Inflammatory macrophage treated with lipopolysaccharide for 1 hour (primary cell): ENCODE measurements around the gene GOLIM4.
A peak's percentile ranks its signal among the peaks of the same experiment; 100 is the strongest.
"Not testable (repeated sequence)": the region's sequence is repeated elsewhere in the genome, so short reads cannot be mapped to it uniquely, and the experiment has no call there.

Experiments
- DNase-seq, 2 donors: peaks; one replicate each; pipeline ENCODE4 v3.0.0-alpha.2; 2020 to 2022

Gene GOLIM4

DNA sequence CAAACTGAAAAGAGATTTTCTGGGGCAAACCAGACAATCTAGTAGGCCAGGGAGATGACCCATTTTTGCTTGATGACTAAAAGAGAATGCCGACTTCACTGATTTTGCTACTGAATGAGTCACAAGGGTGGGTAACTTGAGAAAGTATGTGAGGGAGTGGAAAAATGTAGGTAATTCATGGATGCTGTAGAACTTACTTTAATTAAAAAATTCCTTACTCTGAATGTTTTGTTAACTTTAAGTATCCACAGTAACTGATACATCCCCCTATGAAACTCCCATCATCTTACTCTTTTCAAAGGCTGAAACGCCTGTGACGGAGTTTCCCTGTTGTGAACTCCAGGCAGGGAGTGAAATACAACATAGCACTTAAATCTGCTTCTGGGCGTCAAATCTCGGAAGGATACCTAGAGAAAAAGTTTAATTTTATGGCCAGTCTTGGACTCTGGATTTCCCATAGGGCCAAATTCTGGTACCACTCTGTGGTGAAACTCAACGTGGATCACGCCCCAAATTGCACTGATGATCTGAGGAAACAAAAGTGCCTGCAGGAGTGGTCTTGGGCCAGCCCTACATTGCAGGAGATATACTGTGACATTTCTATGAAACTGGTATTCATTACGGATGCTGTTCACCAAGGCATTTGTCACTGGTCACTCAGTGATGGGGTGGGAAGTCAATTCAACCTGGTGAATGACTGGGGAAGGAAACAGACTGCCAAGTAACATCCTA is 24.0 kb downstream of the GOLIM4 start:
- DNase-seq = no peak

GRCh38 chr3:168070919-168071318 is 24.8 kb downstream of the GOLIM4 start:
- DNase-seq = no peak

GRCh38 chr3:168068346-168068745 is 27.4 kb downstream of the GOLIM4 start:
- no peak for DNase-seq

DNA sequence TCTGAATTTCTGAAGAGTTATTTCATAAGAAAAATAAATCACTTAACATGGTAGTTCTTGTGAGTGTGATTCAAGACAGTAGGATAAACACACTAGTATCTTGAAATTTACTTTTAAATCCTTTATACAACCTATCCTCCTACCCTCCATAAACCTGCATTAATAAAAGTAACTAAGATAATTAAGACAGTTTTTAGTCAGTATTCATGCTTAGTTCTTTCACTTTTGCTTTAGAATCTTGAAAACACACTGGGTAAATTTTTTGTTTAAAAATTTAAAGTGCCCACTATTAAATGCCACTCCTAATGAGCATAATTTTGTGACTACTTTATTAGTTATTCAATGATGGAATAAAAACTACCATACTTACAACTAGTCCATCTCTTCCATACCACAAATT is 28.8 kb downstream of the GOLIM4 start:
- DNase-seq = no peak

DNA sequence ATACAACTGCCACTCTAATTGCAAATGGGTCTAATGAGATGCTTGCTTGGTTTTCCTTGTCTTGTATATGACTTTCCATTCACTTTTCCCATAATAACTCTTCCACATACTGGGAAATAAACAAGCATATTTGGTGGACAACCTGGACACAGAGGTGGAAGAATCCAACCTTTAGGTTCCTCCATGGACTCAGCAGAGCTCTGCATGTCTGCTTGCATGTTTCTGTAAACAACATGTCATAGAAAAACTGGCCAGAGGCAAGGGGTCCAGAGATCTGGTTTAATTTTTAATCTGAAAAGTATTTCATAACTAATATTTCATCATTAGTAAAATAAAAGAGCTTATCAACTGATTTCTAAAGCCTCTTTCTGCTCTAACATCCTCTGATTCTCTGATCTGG is 30.2 kb downstream of the GOLIM4 start:
- DNase-seq = no peak

DNA sequence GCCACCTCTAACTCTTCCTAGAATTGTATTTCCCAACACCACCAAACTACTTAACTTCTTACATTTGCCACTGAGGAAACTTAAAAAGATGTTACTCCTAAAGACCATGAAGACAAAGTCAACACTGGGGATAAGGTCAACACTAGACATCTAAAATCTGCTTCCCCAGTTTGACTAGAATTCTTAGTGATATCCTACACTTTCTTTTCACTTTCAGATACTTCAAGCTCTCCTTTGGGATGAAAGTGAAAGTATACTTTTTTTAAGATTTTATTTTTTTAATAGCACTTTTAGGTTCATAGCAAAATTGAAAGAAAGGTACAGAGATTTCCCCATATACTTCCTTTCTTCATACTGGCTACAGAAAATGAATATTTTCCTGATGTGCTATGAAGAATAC is 32.6 kb downstream of the GOLIM4 start:
- no peak for DNase-seq

DNA sequence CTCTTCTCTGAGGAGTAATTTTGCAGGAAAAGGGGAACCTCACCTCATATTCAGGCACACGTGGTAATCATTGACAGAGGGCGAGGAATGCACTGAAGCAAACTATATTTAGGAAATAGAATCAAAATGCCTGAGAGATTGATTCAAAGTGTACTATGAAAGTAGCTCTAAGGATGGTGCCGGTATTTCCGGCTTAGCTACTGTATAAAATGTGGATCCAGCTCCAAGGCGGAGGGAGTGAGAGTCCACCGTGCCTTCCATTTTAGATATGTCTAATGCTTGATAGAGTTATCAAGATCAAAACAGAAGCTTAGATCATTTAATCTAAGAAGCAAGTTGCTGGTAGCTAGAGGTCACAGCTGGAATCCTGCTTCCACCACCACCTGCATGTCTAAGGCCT is 33.0 kb downstream of the GOLIM4 start:
- DNase-seq = no peak

DNA sequence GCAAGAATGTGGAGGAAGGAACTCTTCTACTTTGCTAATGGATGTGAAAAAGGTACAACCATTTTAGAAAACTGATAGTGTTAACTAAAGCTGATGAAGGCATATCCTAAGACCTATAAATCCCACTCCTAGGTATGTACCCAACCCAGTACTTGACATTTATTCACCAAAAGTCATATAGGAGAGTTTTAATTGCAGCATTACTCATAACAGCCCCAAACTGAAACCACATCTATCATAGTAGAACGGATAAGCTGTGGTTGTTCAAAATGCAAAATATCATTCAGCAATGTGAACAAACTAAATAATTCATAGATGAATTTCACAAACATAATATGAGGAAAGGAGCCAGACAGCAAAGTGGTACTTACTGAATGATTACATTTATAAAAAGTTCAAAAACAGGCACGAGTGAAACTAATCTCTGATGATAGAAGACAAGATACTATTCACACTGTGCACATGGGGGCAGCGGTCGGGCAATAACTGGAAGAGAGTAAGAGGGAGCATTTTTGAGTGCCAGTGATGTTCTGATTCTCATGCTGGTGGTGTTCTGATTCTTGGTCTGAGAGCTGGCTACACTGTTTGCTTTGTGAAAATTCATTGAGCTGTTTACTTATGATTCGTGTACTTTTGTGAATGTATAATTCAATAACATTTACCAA is 34.3 kb downstream of the GOLIM4 start:
- no peak for DNase-seq

GRCh38 chr3:168060317-168060716 is 35.4 kb downstream of the GOLIM4 start:
- no peak for DNase-seq

DNA sequence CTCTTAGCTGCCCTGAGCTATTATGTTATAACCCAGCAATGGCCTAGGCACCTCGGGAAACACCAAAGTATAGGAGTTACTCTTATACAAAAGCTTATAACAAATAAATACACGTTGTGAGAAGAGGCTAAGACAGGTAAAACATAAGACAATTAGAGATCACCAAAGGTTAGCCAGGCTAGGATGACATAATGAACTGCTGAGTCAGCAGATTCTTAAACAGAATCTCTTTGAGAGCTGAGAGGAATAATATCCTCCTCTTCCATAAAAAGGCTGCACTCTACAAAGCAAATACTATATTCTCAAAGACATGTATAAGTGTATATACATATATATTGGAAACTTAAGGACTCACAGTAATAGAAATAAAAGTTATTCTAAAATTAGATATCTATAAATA is 37.2 kb downstream of the GOLIM4 start:
- DNase-seq = no peak

GRCh38 chr3:168056398-168057230 is 39.1 kb downstream of the GOLIM4 start:
- DNase-seq = not testable (repeated sequence)

GRCh38 chr3:168054447-168054846 is 41.3 kb downstream of the GOLIM4 start:
- no peak for DNase-seq

GRCh38 chr3:168053115-168053514 is 42.6 kb downstream of the GOLIM4 start:
- DNase-seq = no peak

DNA sequence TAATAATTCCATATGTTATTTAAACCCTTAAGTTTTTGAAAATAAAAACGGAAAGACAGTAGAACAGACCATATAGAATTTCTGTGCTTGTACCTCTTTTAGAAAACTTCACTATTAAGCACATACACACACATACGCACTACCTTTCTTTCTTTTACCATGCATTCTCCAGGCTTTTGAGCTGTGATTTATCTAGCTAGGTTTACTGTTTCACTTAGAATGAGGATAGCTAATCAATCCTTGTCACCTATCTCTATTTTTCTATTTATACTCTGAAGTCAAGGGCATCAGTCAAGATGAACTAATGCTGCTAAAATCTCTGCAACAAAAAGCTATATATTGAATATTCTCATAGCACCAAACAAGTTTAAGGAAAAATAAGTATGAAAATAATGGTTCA is 43.2 kb downstream of the GOLIM4 start:
- DNase-seq = no peak

DNA sequence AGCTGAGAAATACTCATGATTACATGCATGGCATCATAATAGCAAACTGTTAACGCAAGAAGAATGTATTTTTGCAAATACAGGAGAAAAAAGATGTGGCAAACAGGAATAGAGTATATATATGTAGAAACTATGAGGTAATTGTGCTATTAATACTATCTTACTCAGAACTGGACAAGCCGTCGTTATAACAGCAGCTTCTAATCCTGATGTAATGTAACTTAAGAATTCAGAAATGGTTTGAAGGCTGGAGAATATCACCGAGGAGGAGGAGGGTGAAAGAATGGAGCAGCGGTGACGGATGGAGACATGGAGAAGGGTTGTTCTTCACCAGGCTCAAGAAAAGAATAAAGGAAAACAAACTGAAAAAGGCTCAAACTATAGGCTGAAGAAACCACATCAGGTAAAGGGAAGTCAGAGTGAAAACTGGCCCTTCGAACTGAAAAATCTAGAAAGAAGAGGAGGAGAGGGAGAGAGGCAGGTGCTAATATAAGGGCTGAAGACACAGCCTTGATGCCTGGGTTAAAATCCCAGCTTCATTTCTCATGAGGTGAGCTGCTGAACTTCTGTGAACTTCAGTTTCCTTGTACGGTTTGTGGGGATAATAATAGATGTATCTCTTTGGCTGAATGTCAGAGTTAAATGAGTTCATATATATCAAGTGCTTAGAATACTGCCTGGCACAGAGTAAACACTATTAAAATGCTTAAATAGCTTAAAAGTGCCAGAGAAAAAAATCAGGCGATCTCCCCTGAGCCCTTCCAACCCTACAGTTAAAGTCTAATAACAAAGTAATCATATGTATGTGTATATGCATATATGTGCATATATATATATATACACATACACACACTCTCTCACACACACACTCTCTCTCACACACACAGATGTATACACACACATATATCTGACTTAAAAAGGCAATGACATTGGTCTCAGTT is 43.9 kb downstream of the GOLIM4 start:
- peak; percentile 33 to 61 for DNase-seq

- no peak for DNase-seq
Measured at GRCh38 chr3:168051070-168051469, 44.7 kb downstream of the GOLIM4 start.

DNA sequence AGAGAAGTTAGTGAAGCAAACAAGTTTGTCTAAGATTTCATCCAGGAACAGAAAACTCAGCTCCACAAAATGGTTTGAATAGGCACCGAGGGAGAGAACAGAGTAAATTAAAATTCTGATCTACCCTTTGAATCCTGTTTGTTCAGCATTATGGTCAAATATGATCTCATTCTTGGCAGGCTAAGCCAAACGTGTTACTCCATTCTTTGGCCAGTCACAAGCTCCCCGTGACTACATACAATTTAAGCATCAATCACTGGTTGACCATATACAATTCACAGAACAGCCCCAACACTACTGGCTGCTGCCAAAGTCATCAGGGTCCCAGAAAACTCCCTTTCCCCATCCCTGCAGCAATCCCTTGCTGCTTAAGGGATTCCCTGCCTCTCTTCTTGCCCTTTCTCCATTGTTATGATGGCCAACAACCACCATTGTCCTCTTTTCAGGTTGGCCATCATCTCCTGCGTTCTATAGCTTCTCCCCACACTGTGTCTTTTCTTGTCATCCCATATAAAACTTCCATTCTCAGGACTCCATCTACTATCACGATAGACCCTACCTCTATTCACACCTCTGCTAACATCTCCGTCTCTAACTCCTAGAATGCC is 46.3 kb downstream of the GOLIM4 start:
- no peak for DNase-seq

- DNase-seq = no peak
Measured at GRCh38 chr3:168048414-168049330, 47.1 kb downstream of the GOLIM4 start.

DNA sequence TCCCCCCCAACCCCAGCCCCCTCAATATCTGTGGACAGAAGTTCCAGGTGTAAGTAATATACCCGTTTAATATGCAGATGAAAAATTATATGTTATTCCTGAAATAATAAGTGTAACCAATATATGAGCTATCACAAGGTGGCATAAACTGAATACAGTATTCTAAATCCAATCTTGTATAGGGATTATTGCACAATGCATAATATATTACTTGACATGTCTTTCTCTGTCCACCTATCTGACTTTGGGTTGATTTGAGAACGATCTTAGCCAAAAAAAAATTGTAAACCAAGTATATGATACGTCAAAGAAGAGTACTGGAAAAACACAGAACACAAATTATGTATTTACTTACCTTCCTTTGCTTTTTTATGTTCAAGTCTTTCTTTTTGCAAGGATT is 47.8 kb downstream of the GOLIM4 start:
- DNase-seq = no peak

DNA sequence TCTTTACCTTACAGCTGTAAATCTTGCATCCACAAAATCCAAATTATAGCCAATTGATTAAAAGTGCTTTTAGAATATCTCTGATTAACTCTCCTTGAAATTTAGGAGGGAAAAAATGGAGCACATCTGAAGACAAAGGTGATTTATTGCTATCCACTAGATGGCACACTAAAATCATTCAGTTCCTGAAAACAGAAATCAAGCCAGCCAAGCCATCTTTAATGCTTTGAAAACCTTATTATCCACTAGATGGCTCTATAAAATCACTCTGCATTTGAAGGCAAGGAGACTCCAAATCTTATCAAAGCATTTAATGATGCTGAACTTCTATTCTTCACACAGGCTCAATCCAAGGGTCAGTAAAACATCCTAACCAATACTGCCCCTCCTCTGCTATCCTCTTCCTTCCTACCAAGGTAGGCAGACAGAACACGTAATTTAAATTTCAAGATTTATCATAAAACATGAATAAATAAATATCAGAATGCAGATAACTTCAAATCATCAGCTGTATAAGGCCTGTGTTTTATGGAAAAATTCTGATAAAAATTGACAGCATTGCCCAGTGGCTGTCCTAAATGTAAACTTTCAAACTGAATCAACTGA is 48.4 kb downstream of the GOLIM4 start:
- peak; percentile 74 to 84 for DNase-seq

DNA sequence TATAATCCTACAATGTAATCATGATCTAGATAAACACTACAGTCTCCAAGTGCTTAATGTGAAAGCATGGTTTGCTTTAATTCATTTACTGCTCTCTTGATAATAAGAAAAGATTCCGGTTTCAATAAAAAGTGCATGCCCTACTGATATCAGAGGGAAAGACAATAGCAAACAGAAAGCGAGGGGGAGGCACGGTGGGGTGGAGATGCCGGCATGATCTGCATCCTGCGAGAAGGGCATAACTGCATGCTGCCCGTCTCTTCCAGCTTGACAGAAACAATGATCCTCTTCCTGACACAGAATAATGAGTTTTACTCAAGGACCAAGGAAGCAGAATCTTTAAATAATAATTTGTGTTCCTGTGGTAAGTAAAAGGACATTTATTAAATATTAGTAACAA is 51.7 kb downstream of the GOLIM4 start:
- no peak for DNase-seq
